Activated effector memory CD4-positive, alpha-beta T cell treated with Interleukin-2 at 50 U/mL for 16 hours (primary cell): Measurements from ENCODE around the gene ZNF646.
A peak's percentile ranks its signal among the peaks of the same experiment; 100 is the strongest.

Source experiments
- DNase-seq: peaks from one replicate; pipeline ENCODE4 v3.0.0-alpha.2; 2020

Gene ZNF646

GRCh38 chr16:31073970-31074813, at the start of gene ZNF646, which contains the start of gene ZNF668:
ZNF646 (plus strand) TSS chr16:31074422; CDS start chr16:31076325, 1,903 bp downstream.
ZNF668 (minus strand) TSS chr16:31074240; CDS start chr16:31064459, 9,781 bp downstream.
- DNase-seq, result peak; percentile 96

- no peak for DNase-seq
These were observed 48.9 kb upstream of the ZNF646 start for GRCh38 chr16:31025339-31025738.

GRCh38 chr16:31029272-31029671, 45.0 kb upstream of the ZNF646 start:
- no peak for DNase-seq

GRCh38 chr16:31031276-31031675, 42.9 kb upstream of the ZNF646 start:
- no peak for DNase-seq

GRCh38 chr16:31032736-31033708, 41.2 kb upstream of the ZNF646 start, which contains the start of gene STX4:
STX4 (plus strand) TSS chr16:31033558; CDS start chr16:31033806, 248 bp downstream.
- peak; percentile 94 for DNase-seq

- peak; percentile 77 for DNase-seq
These were observed 40.3 kb upstream of the ZNF646 start for GRCh38 chr16:31033709-31034492.

- DNase-seq, result no peak
These were observed 37.5 kb upstream of the ZNF646 start for GRCh38 chr16:31036691-31037090.

GRCh38 chr16:31038993-31039392, 35.2 kb upstream of the ZNF646 start:
- no peak for DNase-seq

GRCh38 chr16:31042866-31043265, 31.4 kb upstream of the ZNF646 start:
- no peak for DNase-seq

- DNase-seq, result no peak
These were observed 30.9 kb upstream of the ZNF646 start for GRCh38 chr16:31043352-31043751.

GRCh38 chr16:31043898-31044481, 30.2 kb upstream of the ZNF646 start:
- no peak for DNase-seq

- no peak for DNase-seq
These were observed 23.8 kb upstream of the ZNF646 start for GRCh38 chr16:31050280-31051030.

- no peak for DNase-seq
These were observed 22.1 kb upstream of the ZNF646 start for GRCh38 chr16:31052114-31052513.

- no peak for DNase-seq
These were observed 18.6 kb upstream of the ZNF646 start for GRCh38 chr16:31055613-31056012.

- no peak for DNase-seq
These were observed 13.0 kb upstream of the ZNF646 start for GRCh38 chr16:31061126-31061812.

- DNase-seq, result no peak
These were observed 12.3 kb upstream of the ZNF646 start for GRCh38 chr16:31061813-31062440.

GRCh38 chr16:31063495-31063842, 10.8 kb upstream of the ZNF646 start:
- no peak for DNase-seq

GRCh38 chr16:31063843-31064611, 10.2 kb upstream of the ZNF646 start:
- DNase-seq, result no peak

- no peak for DNase-seq
These were observed 9.2 kb upstream of the ZNF646 start for GRCh38 chr16:31064882-31065461.
